PFSK-1 (cell line): ENCODE results near the gene SMLR1.

Experiments used
- POLR2AphosphoS5 ChIP-seq: IDR thresholded peaks from 2 replicates; pipeline ENCODE4 v1.6.1; 2012; ENCODE audit warnings: low read depth, mild to moderate bottlenecking, control low read depth, low read length, moderate library complexity
- TAF1 ChIP-seq: IDR thresholded peaks from 2 replicates; pipeline ENCODE4 v1.6.1; 2012; ENCODE audit warnings: low read length, control low read depth, borderline replicate concordance; ENCODE audit not compliant: insufficient read depth

DNA sequence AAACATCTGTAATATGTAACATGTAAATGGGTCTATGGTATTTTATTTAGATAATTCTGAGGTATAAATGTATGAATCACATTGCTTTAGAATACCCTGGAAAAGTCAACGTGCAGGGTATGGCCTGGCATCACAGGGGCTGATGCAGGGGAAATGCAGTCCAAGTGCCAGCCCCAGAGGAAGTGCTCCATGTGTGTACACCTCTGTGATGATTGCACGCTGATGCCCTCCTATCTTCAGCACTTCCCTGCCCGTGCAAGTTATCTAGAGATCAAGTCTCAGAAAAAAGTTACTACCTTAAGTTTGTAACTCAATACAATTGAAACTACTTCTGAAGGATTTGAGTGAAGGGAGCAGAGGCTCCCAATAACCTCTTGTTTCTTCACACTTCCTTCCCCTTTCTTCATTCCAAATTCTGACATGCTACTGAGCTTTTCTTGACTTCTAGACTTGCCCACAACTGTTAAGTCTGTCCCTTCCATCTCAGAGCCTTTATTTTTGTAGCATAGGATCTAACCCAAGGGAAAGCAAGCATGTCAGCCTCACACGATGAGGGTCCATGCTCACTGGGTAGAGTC, 2.2 kb downstream of the SMLR1 start:
- TF ChIP-seq TAF1 (no peak), POLR2AphosphoS5 (no peak)
